Upper lobe of left lung (tissue), 4 donors: ENCODE results near the gene WDR38.

Experiments
- CTCF ChIP-seq, 6 experiments: fragments of 450-650 bp in 4 of 6; fragments of 200-600 bp in 2 of 6; sonication (generic) in 2 of 6; IDR thresholded peaks; one replicate each; pipeline ENCODE4 v1.5.1; 2016 to 2019; ENCODE audit warnings: antibody characterized with exemption in 6 of 6
- EP300 ChIP-seq, 4 donors: sonication (generic); formaldehyde crosslinking; IDR thresholded peaks; one replicate each; pipeline ENCODE4 v1.5.1; 2017; ENCODE audit warnings: antibody characterized with exemption in 4 of 4, control low read depth in 2 of 4
- POLR2AphosphoS5 ChIP-seq, 2 donors: sonication (generic); formaldehyde crosslinking; IDR thresholded peaks; one replicate each; pipeline ENCODE4 v1.5.1; 2017; ENCODE audit warnings: antibody characterized with exemption in 2 of 2

GRCh38 chr9:124855944-124856765, 2.9 kb downstream of the WDR38 start:
- TF ChIP-seq CTCF (IDR thresholded peaks at IDR 0.05), result no peak
- TF ChIP-seq EP300 (IDR thresholded peaks at IDR 0.05), result no peak
- no peak for TF ChIP-seq POLR2AphosphoS5 (IDR thresholded peaks at IDR 0.05)
